GM12891 (cell line): ENCODE data around the gene IZUMO3.

ENCODE experiments used
- POLR2AphosphoS5 ChIP-seq: IDR thresholded peaks from 2 replicates; pipeline ENCODE4 v1.6.1; 2011; ENCODE audit warnings: low read depth, low read length, control low read depth
- TAF1 ChIP-seq: IDR thresholded peaks from 2 replicates; pipeline ENCODE4 v1.6.1; 2011; ENCODE audit warnings: low read depth, low read length, control low read depth

GRCh38 chr9:24594234-24594850 lies 48.6 kb upstream of the IZUMO3 start:
- TF ChIP-seq POLR2AphosphoS5 (no peak), TAF1 (no peak)
